Erythroblast (primary cell): ENCODE results near the gene CDH2.

Source experiments
- DNase-seq, 2 experiments: peaks; one replicate each; lab custom pipeline; 2025; lab: John Stamatoyannopoulos, UW
- GATA1 ChIP-seq: IDR thresholded peaks from 2 replicates; pipeline ENCODE4 v1.6.1; 2011; ENCODE audit warnings: low read depth, mild to moderate bottlenecking, control low read depth, low read length, moderate library complexity
- POLR2A ChIP-seq: IDR thresholded peaks from 2 replicates; pipeline ENCODE4 v1.6.1; 2011; ENCODE audit warnings: mild to moderate bottlenecking, low read length

CDH2 gene

DNA sequence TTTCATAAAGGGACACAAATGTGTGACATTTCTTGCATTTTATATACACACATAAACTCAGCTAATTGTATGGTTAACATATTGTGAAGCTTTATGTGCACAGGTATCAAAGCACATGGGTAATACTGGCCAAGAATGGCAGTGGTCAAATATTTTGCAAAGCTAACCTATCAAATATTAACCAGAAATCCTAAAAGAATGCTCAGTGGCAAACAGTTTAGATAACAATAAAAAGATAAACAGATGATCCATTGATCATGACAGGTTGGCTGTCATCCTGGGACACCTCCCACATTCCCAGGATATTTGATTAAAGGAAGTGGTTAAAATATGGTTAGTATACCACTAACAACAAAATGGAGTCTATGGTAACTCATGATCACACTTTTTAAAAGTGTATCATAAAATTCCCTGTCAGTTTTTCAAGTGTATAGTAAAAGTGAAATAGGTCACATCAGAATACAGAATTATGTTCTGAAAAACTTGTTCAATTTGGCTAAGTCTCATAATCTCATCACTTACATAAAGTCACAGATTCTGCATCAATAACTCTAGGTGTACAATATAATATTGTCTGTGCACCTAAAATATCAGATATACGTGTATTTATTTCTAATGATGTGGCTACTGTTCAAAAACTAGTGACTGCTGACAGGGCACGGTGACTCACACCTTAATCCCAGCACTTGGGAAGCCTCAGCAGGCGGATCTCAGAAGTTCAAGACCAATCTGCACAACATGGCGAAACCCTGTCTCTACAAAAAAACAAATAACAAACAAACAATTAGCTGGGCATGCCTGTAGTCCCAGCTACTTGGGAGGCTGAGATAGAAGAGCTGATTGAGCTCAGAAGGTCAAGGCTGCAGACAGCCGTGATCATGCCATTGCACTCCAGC is 48.9 kb downstream of the CDH2 start:
- no peak for DNase-seq
- TF ChIP-seq POLR2A (no peak), GATA1 (no peak)

DNA sequence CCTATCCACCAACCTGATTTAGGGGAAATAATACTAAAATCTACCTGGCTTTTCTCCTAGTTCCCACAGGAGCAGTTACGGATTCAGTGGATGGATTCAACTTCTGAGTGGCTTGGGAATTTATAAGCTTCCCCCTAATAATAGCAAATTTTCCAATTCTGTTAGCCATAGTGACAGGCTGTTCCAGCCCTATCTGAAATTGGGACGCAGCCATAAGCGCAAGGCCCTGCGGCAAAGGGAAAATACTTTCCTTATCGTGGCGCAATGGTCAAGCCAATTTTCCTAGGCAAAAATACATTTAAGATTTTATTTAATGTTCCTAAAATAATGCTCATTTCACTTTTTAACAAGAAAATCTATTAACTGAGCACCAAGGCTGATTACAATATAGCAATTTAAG is 49.7 kb downstream of the CDH2 start:
- TF ChIP-seq POLR2A = no peak
- no peak for TF ChIP-seq GATA1
- no peak for DNase-seq

DNA sequence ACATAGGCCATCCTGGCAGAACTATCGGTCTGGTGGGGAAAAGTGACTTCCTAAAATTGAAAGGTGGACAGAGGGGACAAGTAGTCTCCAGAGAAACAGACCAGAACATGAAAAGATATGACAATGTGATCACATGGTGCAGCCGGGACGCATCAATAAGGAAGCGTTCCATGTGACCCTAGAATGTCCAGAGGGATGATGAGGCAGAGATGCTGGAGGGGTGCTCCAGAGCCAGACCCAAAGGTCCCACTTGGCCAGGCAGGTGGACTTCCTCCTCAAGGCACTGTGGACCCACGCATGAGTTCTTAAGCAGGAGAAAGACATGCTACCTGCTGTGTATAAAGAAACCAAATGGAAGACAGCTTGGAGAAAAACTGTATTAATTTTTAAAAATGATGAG is 50.2 kb downstream of the CDH2 start:
- DNase-seq = no peak
- TF ChIP-seq GATA1 (no peak), POLR2A (no peak)

DNA sequence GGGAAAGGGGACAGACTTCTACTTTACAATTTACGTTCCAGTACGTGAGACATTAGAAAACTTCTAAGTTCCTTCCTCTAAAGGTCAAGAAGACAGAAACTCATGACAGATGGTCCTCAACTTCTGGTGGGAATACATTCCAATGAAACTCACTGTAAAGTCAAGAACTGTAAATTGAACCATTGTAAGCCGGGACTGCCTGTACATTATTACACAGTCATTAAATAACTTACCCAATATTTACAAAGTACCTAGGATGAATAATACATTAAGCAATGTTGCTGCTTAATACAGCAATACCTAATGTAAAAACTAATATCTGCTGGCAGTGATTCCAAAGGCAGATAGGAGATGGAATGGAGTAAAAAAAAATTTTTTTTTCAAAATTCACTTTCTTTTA is 51.9 kb downstream of the CDH2 start:
- TF ChIP-seq GATA1 (no peak), POLR2A (no peak)
- DNase-seq = no peak

DNA sequence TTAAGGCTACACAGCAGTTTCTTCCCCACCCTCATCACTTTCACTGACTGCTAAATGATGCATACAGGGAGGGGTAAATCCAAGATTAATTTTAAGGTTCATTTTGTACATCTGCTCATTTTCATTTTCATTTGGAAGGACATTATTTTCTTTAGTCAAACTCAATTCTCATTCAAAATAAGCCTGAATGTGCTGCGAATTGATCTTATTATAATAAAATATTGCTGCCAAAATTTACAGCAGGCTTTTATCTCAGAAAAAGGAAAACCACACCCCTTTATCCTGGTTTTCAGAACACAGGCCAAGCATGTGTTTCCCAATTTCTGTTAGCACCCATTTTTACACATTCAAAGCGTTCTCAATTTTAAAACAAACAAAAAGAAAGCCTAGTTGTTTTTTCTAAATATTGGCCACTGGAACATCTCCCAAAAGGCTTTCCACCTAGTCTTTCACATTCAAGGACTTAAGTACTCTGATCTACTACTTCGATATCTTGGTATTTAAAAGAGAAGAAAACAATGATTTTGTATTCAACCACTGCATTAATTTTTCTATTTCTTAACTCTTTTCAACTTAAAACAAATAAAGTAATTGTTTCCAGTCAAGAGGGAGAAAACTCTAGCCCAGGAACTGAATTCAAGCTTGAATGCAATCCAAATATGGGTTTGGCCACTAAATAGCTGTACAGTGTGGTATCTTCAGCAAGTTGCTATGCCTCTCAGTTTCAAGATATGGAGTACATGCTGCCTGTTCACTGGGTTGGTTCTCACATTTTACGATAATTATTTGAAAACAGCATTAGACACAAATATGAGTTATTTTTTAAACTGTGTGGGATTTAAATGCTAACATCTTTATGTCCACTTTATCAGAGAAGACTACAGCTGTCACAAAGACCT is 52.5 kb downstream of the CDH2 start:
- no peak for TF ChIP-seq GATA1
- TF ChIP-seq POLR2A = no peak
- DNase-seq = no peak

DNA sequence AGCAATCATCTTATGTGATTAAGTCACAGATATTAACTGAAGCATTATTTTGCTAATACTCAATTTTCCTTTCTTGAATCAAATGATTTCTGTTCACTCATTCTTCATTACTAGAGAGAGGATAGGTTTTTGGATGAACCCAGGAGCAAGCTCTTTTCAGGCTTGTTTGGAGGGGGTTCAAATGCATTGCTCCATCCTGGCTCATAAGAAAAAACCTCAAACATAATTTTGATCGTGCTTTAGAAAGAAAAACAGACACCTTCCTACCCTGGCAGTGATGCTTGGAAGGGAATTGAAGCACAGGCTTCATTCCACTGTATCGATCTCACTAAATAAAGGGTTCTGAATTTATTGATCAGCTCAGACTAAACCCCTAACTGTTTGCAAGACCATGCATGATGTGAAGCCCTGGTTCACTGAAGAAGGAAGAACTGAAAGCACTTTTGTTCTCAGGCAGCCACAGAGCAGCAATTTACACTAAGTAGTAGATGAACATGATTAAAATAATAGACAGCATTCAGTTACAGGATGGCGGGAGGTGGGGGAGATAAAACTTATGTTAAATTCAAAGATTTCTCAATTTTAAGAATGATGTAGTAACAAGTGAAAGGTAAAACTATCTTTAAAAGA is 53.4 kb downstream of the CDH2 start:
- DNase-seq = no peak
- TF ChIP-seq POLR2A = no peak
- no peak for TF ChIP-seq GATA1

DNA sequence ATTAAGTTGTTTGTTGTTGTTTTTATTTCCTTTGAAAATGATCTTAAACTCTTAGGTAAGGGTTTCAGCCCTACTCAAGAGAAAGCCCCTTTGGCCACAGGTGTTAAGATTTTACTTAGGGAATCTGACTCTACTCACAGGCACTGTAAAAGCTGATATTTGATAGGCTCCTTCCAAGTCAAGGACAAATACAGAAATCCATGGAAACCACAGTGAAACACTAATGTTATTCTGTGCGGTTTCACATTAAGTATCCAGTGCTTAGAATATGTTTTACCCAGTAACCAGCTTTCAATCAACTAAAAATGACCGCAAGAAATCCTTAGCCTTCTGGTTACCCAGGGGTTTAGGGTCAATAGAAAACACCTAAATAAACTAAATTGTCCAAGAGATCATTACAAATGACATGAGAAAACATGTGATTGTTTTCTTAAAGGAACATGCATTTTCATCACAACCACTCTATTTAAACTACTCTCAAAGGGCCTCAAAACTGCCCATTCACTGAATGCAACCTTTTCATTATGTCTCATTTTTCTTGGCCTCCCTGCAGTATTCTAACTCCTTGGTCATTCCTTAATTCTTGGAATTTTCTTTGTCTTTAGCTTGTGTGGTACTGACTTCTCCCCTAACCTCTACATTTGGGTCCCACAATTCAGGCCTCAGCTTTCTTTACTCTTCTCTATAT is 56.0 kb downstream of the CDH2 start:
- TF ChIP-seq GATA1 = no peak
- no peak for TF ChIP-seq POLR2A
- DNase-seq = no peak

DNA sequence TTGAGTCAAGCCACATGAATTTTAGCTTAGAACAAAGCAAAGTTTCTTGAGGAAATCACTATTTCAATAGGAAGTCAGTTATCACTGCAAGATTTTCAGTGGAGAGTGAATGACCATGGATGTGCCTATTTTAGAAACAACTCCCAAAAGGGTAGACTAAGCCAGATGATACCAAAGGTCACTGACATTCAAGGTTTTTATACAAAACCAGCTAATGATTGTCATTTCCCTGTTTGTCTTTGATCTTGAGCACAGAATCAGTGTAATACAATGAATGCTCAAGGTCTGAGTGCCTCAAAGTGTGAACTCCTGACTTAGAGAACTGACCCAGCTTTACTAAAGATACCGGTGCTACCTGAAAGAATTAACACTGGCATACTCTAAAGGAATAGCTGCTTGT is 60.5 kb downstream of the CDH2 start:
- TF ChIP-seq POLR2A (no peak), GATA1 (no peak)
- DNase-seq = no peak

- TF ChIP-seq POLR2A (no peak), GATA1 (no peak)
- DNase-seq = no peak
These were observed 61.8 kb downstream of the CDH2 start for GRCh38 chr18:28115149-28115550.

- DNase-seq = no peak
- TF ChIP-seq GATA1 = no peak
- TF ChIP-seq POLR2A = no peak
These were observed 62.5 kb downstream of the CDH2 start for GRCh38 chr18:28114472-28114871.

GRCh38 chr18:28113271-28114029 is 63.5 kb downstream of the CDH2 start:
- TF ChIP-seq POLR2A = no peak
- TF ChIP-seq GATA1 = no peak

GRCh38 chr18:28112056-28112470 is 64.9 kb downstream of the CDH2 start:
- TF ChIP-seq POLR2A (no peak), GATA1 (no peak)
- no peak for DNase-seq

More at GRCh38 chr18:28113271-28114029, 63.5 kb downstream of the CDH2 start:
- DNase-seq = no peak
